ENCODE results near the gene DTX2.
"Not testable (repeated sequence)": the region's sequence is repeated elsewhere in the genome, so short reads cannot be mapped to it uniquely, and the experiment has no call there.

DTX2 gene

GRCh38 chr7:76445577-76446008 lies 15.9 kb upstream of the DTX2 start:
- not testable (repeated sequence) for DNase-seq

GRCh38 chr7:76457017-76457416 lies 4.5 kb upstream of the DTX2 start:
- DNase-seq, result not testable (repeated sequence)

GRCh38 chr7:76458504-76458903 lies 3.0 kb upstream of the DTX2 start:
- DNase-seq, result not testable (repeated sequence)

- DNase-seq, result not testable (repeated sequence)
These were observed 742 bp upstream of the DTX2 start for GRCh38 chr7:76460767-76461166.

GRCh38 chr7:76462271-76462882 lies 868 bp downstream of the DTX2 start:
- not testable (repeated sequence) for DNase-seq

- not testable (repeated sequence) for DNase-seq
These were observed 3.5 kb downstream of the DTX2 start for GRCh38 chr7:76464959-76465358.

- DNase-seq, result not testable (repeated sequence)
These were observed 4.4 kb downstream of the DTX2 start for GRCh38 chr7:76465950-76466349.

GRCh38 chr7:76467743-76468404 lies 6.4 kb downstream of the DTX2 start:
- not testable (repeated sequence) for DNase-seq

GRCh38 chr7:76471556-76472221 lies 10.2 kb downstream of the DTX2 start:
- not testable (repeated sequence) for DNase-seq

- DNase-seq, result not testable (repeated sequence)
These were observed 11.6 kb downstream of the DTX2 start for GRCh38 chr7:76473097-76473496.

GRCh38 chr7:76476280-76476679 lies 14.8 kb downstream of the DTX2 start:
- not testable (repeated sequence) for DNase-seq

- not testable (repeated sequence) for DNase-seq
These were observed 15.4 kb downstream of the DTX2 start for GRCh38 chr7:76476742-76477474.

GRCh38 chr7:76479628-76480027 lies 18.1 kb downstream of the DTX2 start:
- DNase-seq, result not testable (repeated sequence)

- DNase-seq, result not testable (repeated sequence)
These were observed 19.1 kb downstream of the DTX2 start for GRCh38 chr7:76480403-76481253.

GRCh38 chr7:76482660-76483059 lies 21.2 kb downstream of the DTX2 start:
- DNase-seq, result not testable (repeated sequence)

GRCh38 chr7:76483081-76483480 lies 21.6 kb downstream of the DTX2 start:
- not testable (repeated sequence) for DNase-seq

- not testable (repeated sequence) for DNase-seq
These were observed 22.9 kb downstream of the DTX2 start for GRCh38 chr7:76484456-76484855.

GRCh38 chr7:76485822-76486610 lies 24.5 kb downstream of the DTX2 start:
- not testable (repeated sequence) for DNase-seq

- peak; percentile 31 for DNase-seq
These were observed 25.1 kb downstream of the DTX2 start for GRCh38 chr7:76486618-76487017.

GRCh38 chr7:76487969-76488368 lies 26.5 kb downstream of the DTX2 start:
- not testable (repeated sequence) for DNase-seq

- DNase-seq, result not testable (repeated sequence)
These were observed 30.6 kb downstream of the DTX2 start for GRCh38 chr7:76492139-76492538.
